ENCODE measurements around the gene LDB1. TPM values are rescaled to one million over a fixed set of nuclear protein-coding genes. Genes with fewer than 3 reads are reported as not detected.

Gene LDB1
- total and polyA plus RNA-seq, 2 of the 13 experiments (the other 11 are each of a cell fraction or from before 2014, with no cell fraction given) = 17.2 to 45.5 TPM

DNA sequence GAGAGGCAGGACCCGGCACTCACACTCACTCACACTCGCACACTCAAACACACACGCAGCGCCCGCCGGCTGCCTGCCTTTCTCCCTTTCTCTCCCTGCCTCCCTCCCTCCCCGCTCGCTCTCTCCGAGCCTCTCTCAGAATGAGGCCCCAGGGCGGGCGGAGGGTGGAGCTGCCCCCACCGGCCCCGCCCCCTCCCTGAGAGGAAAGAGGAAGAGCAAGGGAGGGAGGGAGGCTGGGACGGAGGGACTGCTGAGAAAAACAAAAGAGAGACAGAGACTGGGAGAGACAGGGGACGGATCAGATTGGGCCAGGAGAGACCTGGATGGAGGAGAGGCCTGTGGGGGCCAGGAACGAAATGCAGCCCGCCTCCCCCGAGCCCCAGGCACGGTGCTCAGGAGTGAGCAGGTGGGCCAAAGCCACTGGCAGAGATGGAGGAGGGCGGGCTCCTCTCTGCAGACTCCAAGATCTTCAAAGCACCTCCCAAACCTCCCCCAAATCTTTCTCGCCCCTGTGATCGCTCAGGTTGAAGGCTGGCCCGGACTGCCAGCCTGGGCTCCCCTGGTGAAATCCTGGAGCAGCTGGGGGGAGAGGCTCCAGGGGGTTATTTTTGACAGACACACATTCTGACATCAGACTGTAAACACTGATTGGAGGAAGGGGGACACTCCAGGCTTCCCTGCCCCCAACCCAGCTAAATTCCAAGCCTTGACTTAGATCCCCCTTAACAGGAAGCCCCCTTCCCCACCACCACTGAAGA lies 5.1 kb downstream of the LDB1 start (continued):
- TF ChIP-seq, protein P1, sequence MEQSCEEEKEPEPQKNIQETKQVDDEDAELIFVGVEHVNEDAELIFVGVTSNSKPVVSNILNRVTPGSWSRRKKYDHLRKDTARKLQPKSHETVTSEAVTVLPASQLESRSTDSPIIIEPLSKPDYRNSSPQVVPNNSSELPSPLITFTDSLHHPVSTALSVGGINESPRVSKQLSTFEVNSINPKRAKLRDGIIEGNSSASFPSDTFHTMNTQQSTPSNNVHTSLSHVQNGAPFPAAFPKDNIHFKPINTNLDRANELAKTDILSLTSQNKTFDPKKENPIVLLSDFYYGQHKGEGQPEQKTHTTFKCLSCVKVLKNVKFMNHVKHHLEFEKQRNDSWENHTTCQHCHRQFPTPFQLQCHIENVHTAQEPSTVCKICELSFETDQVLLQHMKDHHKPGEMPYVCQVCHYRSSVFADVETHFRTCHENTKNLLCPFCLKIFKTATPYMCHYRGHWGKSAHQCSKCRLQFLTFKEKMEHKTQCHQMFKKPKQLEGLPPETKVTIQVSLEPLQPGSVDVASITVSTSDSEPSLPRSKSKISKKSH (CRISPR knock-in tag; IDR thresholded peaks at IDR 0.05; ENCODE audit: borderline replicate concordance) = peak; percentile 18; the same call in 1 of the 2 replicates
- no peak for TF ChIP-seq ZNF839 (CRISPR knock-in tag; IDR thresholded peaks at IDR 0.05; ENCODE audit: borderline replicate concordance)
- TF ChIP-seq ZMYM2 (CRISPR knock-in tag; IDR thresholded peaks at IDR 0.05) = no peak
- no peak for TF ChIP-seq HDAC1 (CRISPR knock-in tag; IDR thresholded peaks at IDR 0.05)
- no peak for TF ChIP-seq ZNF253 (CRISPR knock-in tag; IDR thresholded peaks at IDR 0.05; ENCODE audit: borderline replicate concordance)
- TF ChIP-seq, protein P2, sequence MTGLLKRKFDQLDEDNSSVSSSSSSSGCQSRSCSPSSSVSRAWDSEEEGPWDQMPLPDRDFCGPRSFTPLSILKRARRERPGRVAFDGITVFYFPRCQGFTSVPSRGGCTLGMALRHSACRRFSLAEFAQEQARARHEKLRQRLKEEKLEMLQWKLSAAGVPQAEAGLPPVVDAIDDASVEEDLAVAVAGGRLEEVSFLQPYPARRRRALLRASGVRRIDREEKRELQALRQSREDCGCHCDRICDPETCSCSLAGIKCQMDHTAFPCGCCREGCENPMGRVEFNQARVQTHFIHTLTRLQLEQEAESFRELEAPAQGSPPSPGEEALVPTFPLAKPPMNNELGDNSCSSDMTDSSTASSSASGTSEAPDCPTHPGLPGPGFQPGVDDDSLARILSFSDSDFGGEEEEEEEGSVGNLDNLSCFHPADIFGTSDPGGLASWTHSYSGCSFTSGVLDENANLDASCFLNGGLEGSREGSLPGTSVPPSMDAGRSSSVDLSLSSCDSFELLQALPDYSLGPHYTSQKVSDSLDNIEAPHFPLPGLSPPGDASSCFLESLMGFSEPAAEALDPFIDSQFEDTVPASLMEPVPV (CRISPR knock-in tag; IDR thresholded peaks at IDR 0.05) = no peak
- TF ChIP-seq CCAR2 (optimal IDR thresholded peaks at IDR 0.05; ENCODE audit: low read depth, low read length) = no peak
- TF ChIP-seq ZNF761 (CRISPR knock-in tag; conservative IDR thresholded peaks at IDR 0.05) = no peak
- no peak for TF ChIP-seq ZIK1 (CRISPR knock-in tag; IDR thresholded peaks at IDR 0.05; ENCODE audit: borderline replicate concordance, low read depth)
- peak; percentile 18; the same call in 1 of the 2 replicates for TF ChIP-seq SMAD1 (CRISPR knock-in tag; IDR thresholded peaks at IDR 0.05; ENCODE audit: borderline replicate concordance, low read depth)
- TF ChIP-seq, protein P3, sequence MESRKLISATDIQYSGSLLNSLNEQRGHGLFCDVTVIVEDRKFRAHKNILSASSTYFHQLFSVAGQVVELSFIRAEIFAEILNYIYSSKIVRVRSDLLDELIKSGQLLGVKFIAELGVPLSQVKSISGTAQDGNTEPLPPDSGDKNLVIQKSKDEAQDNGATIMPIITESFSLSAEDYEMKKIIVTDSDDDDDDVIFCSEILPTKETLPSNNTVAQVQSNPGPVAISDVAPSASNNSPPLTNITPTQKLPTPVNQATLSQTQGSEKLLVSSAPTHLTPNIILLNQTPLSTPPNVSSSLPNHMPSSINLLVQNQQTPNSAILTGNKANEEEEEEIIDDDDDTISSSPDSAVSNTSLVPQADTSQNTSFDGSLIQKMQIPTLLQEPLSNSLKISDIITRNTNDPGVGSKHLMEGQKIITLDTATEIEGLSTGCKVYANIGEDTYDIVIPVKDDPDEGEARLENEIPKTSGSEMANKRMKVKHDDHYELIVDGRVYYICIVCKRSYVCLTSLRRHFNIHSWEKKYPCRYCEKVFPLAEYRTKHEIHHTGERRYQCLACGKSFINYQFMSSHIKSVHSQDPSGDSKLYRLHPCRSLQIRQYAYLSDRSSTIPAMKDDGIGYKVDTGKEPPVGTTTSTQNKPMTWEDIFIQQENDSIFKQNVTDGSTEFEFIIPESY (CRISPR knock-in tag; IDR thresholded peaks at IDR 0.05) = no peak
- TF ChIP-seq ZNF557 (CRISPR knock-in tag; IDR thresholded peaks at IDR 0.05) = no peak
- no peak for TF ChIP-seq NFRKB (IDR thresholded peaks at IDR 0.05)
- no peak for TF ChIP-seq ZNF282 (IDR thresholded peaks at IDR 0.05; ENCODE audit: partially characterized antibody)
- TF ChIP-seq SALL2 (CRISPR knock-in tag; IDR thresholded peaks at IDR 0.05) = no peak
- TF ChIP-seq ZNF777 (CRISPR knock-in tag; IDR thresholded peaks at IDR 0.05) = no peak
- TF ChIP-seq SIN3B (IDR thresholded peaks at IDR 0.05; ENCODE audit: low read length) = no peak
- TF ChIP-seq, protein P4, sequence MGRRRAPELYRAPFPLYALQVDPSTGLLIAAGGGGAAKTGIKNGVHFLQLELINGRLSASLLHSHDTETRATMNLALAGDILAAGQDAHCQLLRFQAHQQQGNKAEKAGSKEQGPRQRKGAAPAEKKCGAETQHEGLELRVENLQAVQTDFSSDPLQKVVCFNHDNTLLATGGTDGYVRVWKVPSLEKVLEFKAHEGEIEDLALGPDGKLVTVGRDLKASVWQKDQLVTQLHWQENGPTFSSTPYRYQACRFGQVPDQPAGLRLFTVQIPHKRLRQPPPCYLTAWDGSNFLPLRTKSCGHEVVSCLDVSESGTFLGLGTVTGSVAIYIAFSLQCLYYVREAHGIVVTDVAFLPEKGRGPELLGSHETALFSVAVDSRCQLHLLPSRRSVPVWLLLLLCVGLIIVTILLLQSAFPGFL (CRISPR knock-in tag; IDR thresholded peaks at IDR 0.05) = no peak
- no peak for TF ChIP-seq PAF1 (CRISPR knock-in tag; IDR thresholded peaks at IDR 0.05)
- TF ChIP-seq PAX8 (CRISPR knock-in tag; IDR thresholded peaks at IDR 0.05; ENCODE audit: borderline replicate concordance) = no peak
- peak; percentile 90 for TF ChIP-seq SP5 (CRISPR knock-in tag; IDR thresholded peaks at IDR 0.05; ENCODE audit: borderline replicate concordance, low read depth)
- 0 out of 2 replicates have a peak, but pooled peaks have one; percentile 30 for TF ChIP-seq DMAP1 (CRISPR knock-in tag; IDR thresholded peaks at IDR 0.05)
- TF ChIP-seq, protein P5, sequence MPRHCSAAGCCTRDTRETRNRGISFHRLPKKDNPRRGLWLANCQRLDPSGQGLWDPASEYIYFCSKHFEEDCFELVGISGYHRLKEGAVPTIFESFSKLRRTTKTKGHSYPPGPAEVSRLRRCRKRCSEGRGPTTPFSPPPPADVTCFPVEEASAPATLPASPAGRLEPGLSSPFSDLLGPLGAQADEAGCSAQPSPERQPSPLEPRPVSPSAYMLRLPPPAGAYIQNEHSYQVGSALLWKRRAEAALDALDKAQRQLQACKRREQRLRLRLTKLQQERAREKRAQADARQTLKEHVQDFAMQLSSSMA (CRISPR knock-in tag; IDR thresholded peaks at IDR 0.05) = no peak
